Skin epidermis (tissue), 12 donors: ENCODE results near the gene MOGAT2.
A peak's percentile ranks its signal among the peaks of the same experiment; 100 is the strongest.
"Not testable (repeated sequence)": the region's sequence is repeated elsewhere in the genome, so short reads cannot be mapped to it uniquely, and the experiment has no call there.

Experiments used
- H3K27ac ChIP-seq, 21 experiments: fragments of 200-600 bp; sonication (generic) in 11 of 21; one replicate each; pipeline ENCODE4 v1.5.0; 2020; ENCODE audit warnings: mild to moderate bottlenecking in 3 of 21, inconsistent platforms in 2 of 21, moderate library complexity in 2 of 21
- H3K4me3 ChIP-seq, 7 experiments: fragments of 200-600 bp; sonication (generic) in 2 of 7; one replicate each; pipeline ENCODE4 v1.5.0; 2020; ENCODE audit warnings: inconsistent platforms in 2 of 7, mild to moderate bottlenecking in 2 of 7, moderate library complexity in 1 of 7

The MOGAT2 gene

GRCh38 chr11:75718419-75719339, 1.0 kb downstream of the MOGAT2 start:
- Histone ChIP-seq H3K4me3 (no peak overlapping the region), H3K27ac (peak overlapping the region in 1 of 21 experiments; percentile 26)

DNA sequence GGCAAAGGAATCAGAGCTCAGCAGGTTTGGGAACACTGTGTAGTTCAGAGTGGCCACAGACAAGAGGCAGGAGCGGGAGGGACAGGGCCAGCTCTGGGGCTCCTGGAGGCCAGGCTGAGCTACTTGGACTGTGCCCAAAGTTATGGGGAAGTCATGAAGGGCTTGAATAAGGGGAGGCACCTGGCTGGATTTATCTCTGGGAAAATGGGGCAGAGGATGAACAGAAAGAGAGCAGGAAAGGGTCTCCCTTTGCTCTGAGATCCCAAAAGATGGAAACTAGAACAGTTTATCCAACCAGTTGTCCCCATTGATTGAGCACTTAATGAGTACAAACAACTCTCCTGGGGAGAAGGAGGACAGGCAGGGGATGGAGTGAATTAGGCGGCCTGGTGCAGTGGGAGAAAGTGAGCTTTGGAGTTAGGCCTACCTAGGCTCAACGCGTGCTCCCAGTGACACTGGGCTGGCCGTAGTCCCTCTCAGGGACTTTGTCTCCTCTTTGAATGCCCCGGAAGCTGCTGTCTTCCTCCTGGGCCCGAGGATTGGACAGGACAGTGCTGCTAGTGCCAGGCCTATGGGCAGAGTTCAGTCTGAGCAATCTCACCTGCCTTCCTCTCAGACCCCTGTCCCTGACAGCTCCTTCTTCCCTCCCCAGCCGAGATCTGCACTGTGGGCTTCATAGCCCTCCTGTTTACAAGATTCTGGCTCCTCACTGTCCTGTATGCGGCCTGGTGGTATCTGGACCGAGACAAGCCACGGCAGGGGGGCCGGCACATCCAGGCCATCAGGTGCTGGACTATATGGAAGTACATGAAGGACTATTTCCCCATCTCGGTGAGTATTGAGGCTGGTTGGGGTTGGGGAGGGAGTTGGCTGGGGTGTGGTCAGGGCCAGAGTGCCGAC, 2.0 kb downstream of the MOGAT2 start:
- Histone ChIP-seq H3K27ac (no peak overlapping the region), H3K4me3 (no peak overlapping the region)

GRCh38 chr11:75720639-75721038, 3.0 kb downstream of the MOGAT2 start:
- Histone ChIP-seq H3K4me3 (no peak overlapping the region), H3K27ac (no peak overlapping the region)

DNA sequence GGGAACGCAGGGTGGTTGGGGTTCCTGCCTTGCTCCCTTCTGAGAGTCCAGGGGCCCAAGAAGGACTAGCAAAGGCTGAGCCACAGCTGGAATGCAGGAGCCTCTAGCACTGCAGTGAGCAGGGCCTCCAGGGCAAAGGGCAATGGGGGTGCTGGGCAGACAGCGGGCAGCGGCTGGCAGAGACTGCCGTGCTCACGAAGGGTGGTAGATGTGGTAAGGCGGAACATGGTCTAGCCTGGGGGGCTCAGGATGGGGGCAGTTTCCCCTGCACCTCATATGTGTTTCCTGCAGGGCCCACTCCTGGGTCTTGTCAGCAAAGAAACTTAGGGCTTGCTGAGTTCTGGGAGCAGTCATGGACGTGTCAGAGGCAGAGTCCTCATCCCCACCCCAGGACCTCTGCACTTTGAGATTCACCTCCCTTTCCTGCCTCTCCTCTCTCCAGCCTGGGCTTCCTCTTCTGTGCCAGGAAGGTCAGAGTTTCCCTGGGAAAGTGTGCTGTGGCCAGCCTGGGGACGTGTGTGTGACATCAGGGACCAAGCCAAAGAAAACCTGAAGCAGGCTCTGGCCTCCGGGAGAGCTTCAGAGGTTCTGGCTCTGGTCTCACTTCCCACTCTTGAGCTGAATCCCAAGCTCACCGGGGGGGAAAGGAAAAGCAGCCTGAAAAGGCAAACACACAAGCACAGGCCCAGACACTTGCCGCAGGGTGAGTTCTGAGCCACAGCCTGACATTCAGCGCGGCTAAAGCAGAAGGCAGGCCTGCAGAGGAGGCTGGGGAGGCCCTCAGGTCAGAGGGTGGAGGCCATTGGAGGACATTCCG, 4.4 kb downstream of the MOGAT2 start:
- Histone ChIP-seq H3K27ac (no peak overlapping the region), H3K4me3 (no peak overlapping the region)

GRCh38 chr11:75722669-75723042, 5.0 kb downstream of the MOGAT2 start:
- H3K27ac ChIP-seq, result no peak overlapping the region
- no peak overlapping the region for H3K4me3 ChIP-seq

DNA sequence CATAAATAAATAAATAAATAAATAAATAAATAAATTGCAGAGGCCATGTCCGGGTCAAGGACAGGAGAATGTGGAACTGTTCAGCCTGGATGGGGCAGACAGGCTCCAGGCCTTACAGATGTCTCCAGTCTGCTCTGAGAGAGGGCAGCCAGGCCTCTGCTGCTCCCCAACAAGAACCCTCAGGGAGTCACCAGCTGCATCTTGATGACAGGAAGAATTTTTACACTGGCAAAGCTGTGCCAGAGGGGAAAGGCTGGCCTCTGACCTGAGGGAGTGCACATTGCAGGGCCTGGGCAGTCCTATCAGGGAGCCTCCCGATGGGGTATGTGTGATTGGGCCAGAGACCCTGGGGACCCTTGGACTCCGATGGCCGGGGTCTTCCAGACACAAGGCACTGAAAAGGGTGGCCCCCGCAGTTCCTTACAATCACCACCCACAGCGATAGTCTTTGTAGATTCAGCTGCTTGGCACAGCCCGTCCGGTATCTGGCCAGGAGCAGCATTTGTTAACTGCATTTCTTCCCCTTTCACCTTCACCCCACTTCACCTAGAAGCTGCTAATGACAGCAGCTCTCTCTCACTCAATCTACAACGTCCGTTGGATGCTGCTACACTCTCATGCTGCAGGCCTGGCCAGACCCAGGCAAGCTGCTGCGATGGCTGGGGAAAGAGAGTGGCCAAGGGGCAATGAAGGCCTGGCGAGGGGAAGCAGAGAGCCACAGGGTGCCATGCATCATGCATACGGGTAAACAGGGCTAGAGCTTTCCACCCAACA, 8.1 kb downstream of the MOGAT2 start:
- no peak overlapping the region for H3K4me3 ChIP-seq
- H3K27ac ChIP-seq, result no peak overlapping the region

DNA sequence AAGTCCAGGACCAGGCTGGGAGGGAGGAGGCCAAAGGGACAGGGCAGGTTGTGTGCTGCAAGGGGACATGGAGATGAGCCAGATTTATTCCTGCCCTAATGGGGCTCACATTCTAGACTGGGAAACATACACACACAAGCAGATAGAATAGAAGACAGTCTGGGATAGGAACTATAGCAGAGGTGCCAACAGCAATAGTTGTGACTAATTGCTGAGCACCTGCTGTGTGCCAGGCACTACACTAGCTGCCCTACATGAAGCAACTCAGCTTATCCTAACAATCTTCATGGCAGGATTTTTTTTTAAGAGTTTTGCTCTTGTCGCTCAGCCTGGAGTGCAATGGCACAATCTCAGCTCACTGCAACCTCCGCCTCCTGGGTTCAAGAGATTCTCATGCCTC, 11.4 kb downstream of the MOGAT2 start:
- H3K4me3 ChIP-seq, result no peak overlapping the region

DNA sequence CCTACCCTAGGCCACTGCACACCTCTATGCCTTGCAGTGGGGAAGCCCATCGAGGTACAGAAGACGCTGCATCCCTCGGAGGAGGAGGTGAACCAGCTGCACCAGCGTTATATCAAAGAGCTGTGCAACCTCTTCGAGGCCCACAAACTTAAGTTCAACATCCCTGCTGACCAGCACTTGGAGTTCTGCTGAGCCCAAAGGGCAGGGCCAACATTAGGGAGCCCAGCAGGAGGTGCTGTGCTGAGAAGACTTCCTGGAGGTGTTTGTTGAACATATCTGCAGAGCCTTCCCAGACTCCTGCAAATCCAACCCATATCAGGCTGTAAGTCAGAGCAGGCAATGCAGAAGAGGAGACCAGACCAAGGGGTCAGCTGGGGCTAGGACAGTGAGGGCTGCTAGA, 13.5 kb downstream of the MOGAT2 start:
- H3K4me3 ChIP-seq, result no peak overlapping the region
- no peak overlapping the region for H3K27ac ChIP-seq

More for the DNA sequence above, 11.4 kb downstream of the MOGAT2 start:
- H3K27ac ChIP-seq, result no peak overlapping the region

DNA sequence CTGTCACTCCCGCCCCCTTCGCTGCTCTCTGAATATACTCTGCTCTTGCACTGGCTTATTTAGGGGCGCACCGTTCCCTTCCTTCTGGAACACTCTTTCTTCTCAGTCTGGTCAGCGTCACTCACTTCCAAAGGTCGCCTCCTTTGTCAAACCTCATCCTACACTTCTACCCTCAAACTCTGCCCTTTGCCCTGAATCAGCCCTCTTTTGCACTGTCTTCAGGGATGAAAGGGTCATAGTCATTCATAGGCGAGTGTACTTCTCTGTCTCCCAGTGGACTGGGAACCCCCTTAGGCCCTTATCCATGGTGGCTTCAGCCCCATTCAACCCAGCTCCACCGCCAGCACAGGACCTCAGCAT, 15.4 kb downstream of the MOGAT2 start:
- Histone ChIP-seq H3K27ac (peak overlapping the region in 1 of 21 experiments; percentile 25), H3K4me3 (no peak overlapping the region)

DNA sequence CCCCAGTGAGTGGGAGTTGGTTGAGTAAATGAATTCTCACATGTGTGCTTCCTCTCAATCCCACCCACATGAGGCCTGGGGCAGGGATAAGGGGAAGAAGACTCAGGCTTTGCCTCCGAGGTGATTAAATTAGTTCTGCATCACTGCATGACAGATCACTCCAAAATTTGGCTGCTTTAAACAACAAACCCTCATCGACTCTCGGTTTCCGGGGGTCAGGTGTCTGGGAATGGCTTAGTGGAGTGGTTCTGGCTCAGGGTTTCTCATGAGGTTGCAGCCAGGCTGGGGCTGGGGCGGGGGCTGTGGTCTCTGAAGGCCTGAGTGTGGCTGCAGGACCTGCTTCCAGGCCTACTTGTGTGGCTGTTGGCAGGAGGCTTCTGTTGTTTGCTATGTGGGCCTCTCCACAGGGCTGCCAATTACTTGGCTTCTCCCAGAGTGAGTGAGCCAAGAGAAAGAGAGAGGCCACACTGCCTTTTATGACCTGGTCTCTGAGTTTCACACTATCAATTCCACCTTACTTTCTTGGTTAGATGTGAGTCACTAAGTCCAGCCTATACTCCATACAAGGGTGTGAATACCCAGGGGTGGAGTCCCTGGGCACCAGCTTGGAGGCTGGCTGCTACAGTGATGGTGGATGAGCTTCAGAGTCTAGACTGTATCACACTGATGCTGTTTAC, 15.9 kb downstream of the MOGAT2 start:
- H3K27ac ChIP-seq, result peak overlapping the region in 1 of 21 experiments; percentile 25
- H3K4me3 ChIP-seq, result no peak overlapping the region

GRCh38 chr11:75734491-75735180, 17.0 kb downstream of the MOGAT2 start:
- Histone ChIP-seq H3K4me3 (no peak overlapping the region), H3K27ac (no peak overlapping the region)

GRCh38 chr11:75735181-75735845, 17.7 kb downstream of the MOGAT2 start:
- no peak overlapping the region for H3K4me3 ChIP-seq
- no peak overlapping the region for H3K27ac ChIP-seq

GRCh38 chr11:75737314-75737713, 19.7 kb downstream of the MOGAT2 start:
- Histone ChIP-seq H3K27ac (no peak overlapping the region), H3K4me3 (no peak overlapping the region)

- Histone ChIP-seq H3K4me3 (no peak overlapping the region), H3K27ac (no peak overlapping the region)
Measured at GRCh38 chr11:75740681-75741080, 23.0 kb downstream of the MOGAT2 start.

- not testable (repeated sequence) for H3K27ac ChIP-seq, H3K4me3 ChIP-seq
Measured at GRCh38 chr11:75743159-75743558, 25.5 kb downstream of the MOGAT2 start.

DNA sequence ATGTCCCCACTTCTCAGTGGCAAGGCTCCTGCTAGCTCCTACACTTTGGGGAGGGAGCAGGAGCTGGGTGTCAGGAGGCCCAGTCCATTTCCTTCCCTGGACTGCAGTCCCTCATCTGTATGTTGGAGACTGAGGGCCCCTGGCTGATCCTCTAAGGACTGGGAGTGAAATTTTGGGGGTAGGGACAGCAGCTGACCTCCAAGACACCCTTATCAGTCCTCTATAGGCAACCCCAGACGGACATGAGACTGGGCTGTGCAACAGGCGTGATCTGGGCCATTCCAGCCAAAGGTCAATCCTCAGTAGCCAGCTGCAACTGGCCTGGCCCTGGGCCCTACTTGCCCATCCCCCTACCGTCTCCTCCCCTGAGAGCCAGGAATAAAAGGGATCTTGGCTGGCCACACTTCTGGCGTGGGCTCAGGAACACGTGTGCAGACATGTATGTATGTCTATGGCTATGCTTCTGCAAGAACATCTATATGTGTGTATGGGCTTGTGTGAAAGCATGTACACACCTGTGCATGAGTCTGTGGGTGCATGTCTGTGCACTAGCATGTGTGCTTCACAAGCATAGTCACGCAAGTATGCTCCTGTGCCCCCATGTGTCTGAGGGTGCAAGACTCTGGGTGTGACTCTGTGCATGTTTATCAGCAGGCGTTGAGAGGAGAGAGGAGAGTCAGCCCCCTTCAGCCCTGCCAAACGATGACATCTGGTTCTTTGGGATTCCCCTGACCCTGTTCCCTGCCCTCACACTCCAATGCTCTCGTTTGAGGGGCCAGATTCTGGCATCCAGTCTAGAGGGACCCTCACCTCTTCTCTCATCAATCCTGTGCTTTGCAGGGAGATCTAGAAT, 26.3 kb downstream of the MOGAT2 start:
- Histone ChIP-seq H3K27ac (no peak overlapping the region), H3K4me3 (no peak overlapping the region)

- Histone ChIP-seq H3K4me3 (no peak overlapping the region), H3K27ac (no peak overlapping the region)
Measured at GRCh38 chr11:75745807-75746206, 28.2 kb downstream of the MOGAT2 start.
